ENCODE results near the gene ZCRB1.
"Not testable (repeated sequence)": the region's sequence is repeated elsewhere in the genome, so short reads cannot be mapped to it uniquely, and the experiment has no call there.

ZCRB1 gene, protein sequence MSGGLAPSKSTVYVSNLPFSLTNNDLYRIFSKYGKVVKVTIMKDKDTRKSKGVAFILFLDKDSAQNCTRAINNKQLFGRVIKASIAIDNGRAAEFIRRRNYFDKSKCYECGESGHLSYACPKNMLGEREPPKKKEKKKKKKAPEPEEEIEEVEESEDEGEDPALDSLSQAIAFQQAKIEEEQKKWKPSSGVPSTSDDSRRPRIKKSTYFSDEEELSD

DNA sequence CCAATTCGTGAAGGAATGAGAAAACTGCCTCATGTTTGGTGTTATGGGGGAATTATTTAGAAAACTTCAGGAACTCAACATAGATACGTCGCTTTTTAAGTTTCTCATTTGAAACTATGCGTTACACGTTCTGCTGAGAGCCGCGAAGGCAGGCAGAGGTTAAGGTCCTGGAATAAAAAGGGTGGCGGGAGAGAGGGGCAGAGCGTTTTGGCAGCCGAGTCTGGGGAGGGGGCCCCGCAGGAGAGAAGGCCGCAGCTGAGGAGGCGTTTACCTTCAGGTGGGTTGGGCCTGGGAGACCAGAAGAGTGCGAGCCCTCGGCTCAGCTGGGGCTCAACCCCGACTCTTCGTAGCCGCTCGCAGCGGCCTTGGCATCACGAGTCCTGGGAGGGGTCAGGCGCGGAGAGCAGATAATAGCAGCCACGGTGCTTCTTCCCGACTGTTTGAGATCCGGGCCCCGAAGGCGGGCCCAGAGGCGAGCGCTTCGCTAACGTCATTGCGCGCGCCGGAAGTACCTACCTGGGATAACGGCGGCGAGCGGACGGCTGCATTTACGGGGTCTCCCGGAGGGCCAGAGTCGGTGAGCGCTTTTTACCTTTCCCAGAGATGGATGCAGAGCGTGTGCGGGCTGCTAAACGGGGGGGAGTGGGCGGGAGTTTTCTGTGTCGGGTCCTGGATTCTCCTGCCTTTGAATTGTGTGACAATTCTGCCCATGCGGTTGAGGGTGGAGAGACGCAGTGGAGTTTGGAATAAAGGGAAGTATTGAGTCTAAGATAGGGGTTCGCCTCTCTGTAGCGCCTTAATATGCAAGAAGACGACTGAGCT, at the start of gene ZCRB1, which contains the start of gene PPHLN1:
ZCRB1 (minus strand) TSS at position 442 of the 822 bp plus-strand sequence. CDS start 1,992 bp downstream, outside the sequence.
PPHLN1 (plus strand) TSS at position 515 of the 822 bp plus-strand sequence. CDS start 9,736 bp downstream, outside the sequence.
- peak; percentile 95 for DNase-seq
- in situ Hi-C loops (cut with HindIII; ENCODE audit: low pct_ligation_motif_present, low pct_unique_long_range_greater_than_20kb, low sequenced_read_pairs), result no loop called here

DNA sequence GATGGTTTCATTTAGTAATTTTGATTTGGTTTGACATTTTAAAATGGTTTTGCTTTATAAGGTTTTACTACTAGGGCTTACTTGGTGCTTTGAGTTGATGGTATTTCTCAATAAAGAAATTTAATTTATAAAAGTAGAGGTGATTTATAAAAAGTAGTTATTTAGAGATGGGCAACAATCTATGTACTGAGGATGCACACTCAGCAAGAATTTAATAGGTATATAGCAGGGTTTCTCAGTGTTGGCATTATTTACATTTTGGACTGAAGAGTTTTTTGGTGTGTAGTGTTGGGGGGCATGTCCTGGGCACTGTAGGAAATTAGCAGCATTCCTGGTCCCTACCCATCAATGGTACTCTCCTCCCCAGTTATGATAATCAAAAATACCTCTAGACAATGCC, 47.8 kb upstream of the ZCRB1 start:
- DNase-seq, result no peak
- in situ Hi-C loops (cut with HindIII; ENCODE audit: low pct_ligation_motif_present, low pct_unique_long_range_greater_than_20kb, low sequenced_read_pairs), result no loop called here

DNA sequence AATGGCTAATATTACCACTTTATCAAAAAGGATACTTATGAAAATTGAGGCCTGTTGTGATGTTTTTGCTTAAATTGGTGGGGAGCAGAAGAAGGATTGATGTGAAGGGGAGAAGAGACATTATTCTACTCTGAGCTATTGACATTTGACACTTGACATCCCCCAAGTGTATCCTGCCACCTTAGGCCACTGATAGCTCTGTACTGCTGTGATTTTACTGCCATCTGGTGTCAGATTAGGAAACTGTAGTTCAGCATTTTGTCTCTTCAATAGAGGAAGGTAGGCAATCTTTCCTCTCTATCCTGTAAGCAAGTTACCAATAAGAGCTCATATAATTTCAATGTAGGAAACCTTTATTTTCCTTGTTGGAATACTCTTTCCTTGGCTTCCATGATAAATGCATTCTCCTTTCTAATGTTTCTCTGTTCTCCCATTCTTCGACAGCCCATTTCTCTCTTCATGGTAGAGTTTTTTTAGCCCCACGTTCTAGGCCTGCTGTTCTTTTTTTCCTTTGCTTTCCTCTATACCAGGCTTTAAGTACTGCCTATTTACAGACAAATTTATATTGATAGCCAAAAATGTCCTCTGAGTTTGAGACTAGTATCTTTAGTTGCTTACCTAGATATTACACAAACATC, 46.4 kb upstream of the ZCRB1 start:
- in situ Hi-C loops (cut with HindIII; ENCODE audit: low pct_ligation_motif_present, low pct_unique_long_range_greater_than_20kb, low sequenced_read_pairs), result no loop called here
- peak; percentile 75 for DNase-seq

DNA sequence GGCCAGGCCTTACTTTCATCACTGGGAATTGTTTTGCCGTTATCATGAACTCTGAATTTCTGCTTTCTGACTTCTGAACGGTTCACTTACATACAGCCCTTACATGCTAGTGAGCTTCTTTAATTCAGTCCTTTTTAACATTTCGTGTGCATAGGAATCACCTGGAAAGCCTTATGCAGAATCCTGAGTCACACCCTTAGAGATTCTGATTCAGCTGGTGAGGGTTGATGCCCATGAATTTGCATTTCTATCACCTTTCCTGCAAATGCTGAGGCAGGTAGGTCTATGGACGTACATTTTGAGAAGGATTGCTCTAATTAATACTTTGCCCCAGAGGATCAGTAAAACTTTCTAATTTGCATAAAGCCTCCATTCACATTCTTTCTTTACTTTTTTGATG, 44.1 kb upstream of the ZCRB1 start:
- no peak for DNase-seq
- in situ Hi-C loops (cut with HindIII; ENCODE audit: low pct_ligation_motif_present, low pct_unique_long_range_greater_than_20kb, low sequenced_read_pairs), result no loop called here

DNA sequence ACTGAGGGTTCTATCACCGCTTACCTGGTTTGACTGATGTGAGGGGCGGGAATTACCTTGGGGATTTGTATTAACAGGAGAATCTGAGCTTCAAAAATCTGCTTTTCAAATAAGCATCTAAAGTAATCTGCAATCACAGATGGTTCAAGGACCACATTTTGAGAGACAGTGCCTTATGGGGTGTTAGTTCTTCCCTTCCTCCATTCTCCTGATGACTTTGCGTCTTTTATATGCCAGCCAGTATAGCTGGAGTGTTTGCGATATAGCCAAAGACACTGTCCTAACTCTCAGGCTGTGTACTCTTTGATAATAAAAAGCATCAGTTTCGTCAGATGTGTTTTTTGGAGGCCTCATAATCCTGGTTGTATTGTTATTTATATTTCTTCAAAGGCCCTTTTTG, 39.6 kb upstream of the ZCRB1 start:
- in situ Hi-C loops (cut with HindIII; ENCODE audit: low pct_ligation_motif_present, low pct_unique_long_range_greater_than_20kb, low sequenced_read_pairs), result no loop called here
- DNase-seq, result no peak

DNA sequence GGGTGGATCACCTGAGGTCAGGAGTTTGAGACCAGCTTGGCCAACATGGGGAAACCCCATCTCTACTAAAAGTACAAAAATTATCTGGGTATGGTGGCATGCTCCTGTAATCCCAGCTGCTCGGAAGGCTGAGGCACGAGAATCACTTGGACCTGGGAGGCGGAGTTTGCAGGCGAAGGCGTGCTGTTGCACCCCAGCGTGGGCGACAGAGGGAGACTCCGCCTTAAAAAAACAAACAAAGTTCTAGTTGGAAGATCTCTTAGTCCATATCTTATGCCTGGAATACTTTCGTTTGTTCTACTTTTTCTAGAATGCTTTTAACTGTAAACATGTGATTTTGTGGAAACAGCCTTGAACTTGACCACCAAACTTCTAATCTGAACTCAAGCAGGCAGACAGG, 38.8 kb upstream of the ZCRB1 start:
- in situ Hi-C loops (cut with HindIII; ENCODE audit: low pct_ligation_motif_present, low pct_unique_long_range_greater_than_20kb, low sequenced_read_pairs), result no loop called here
- no peak for DNase-seq

DNA sequence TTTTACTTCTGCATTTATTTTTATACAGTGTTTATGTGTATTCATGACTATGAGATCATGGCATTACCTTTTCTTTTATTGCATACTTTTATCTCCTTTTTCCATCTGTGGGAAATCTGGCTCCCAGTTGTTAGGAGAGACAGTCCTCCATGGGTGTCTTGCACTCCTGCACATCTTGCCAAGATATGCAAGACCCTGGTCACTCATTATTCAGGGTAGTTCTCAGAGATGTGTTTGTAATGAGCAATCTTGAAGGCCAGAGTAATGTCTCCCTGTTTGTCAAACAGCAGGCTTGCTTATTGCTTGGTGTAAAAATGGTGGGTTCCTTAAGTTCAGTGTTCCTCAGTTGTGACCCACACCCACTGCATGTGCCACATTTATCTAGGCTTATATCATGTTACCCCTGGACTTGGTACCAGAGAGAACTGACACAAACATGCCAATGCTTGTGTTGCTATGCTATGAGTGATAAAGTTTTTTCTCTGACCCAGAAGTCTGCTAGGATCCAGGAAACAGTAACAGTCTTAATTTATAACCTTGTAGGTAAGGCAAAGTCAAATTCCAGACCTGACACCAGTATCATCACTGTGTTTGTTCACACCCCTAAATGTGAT, 36.9 kb upstream of the ZCRB1 start:
- DNase-seq, result no peak
- in situ Hi-C loops (cut with HindIII; ENCODE audit: low pct_ligation_motif_present, low pct_unique_long_range_greater_than_20kb, low sequenced_read_pairs), result no loop called here

DNA sequence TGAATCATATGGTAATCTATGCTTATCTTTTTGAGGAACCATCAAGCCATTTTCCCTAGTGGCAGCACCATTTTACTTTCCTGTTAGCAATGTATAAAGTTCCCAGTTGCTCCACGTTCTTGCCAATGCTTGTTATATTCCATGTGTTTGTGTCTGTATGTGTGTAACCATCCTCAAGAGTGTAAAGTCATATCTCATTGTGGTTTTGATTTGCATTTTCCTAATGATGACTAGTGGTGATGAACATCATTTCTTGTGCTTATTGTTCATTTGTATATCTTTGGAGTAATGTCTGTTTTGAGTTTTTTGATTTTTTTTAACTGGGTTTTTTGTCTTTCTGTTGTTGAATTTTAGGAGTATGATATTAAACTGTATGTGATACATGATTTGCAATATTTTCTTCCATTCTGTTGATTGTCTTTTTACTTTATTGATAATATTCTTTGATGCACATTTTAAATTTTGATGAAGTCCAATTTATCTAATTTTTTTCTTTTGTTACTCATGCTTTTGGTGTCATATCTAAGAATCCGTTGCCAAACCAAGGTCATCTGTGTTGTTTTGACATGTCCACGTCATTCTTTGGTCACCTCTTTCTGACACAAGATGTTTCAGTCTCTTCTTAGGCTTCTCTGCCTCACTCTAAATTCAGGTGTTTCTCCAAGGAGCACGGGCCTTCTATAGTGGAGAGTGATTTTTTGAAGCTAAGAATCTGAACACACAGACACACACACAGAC, 36.2 kb upstream of the ZCRB1 start:
- DNase-seq, result no peak
- in situ Hi-C loops (cut with HindIII; ENCODE audit: low pct_ligation_motif_present, low pct_unique_long_range_greater_than_20kb, low sequenced_read_pairs), result no loop called here

DNA sequence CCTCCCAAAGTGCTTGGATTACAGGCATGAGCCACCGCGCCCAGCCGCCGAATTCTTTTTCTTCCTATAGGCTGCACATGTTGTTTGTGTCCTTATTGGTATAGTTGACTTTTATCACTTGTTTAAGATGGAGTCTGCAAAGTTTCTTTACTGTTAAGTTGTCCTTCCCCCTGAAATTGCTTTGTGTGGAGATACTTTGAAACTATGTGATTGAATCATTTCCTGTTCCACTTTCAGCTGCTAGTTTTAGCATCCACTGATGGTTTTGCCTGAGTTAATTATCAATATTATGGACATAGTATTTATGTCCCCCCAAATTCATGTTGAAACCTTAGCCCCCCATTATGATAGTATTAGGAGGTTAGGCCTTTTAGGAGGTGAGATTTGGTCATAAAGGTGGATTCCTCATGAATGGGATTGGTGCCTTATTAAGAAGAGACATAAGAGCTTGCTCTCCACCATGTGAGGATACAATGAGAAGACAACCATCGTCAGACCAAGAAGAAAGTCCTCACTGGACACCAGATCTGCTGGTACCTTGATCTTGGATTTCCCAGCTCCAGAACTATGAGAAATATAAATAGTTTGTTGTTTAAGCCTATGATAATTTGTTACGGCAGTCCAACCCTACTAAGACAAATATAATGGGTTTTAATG, 35.0 kb upstream of the ZCRB1 start:
- no peak for DNase-seq
- in situ Hi-C loops (cut with HindIII; ENCODE audit: low pct_ligation_motif_present, low pct_unique_long_range_greater_than_20kb, low sequenced_read_pairs), result no loop called here

DNA sequence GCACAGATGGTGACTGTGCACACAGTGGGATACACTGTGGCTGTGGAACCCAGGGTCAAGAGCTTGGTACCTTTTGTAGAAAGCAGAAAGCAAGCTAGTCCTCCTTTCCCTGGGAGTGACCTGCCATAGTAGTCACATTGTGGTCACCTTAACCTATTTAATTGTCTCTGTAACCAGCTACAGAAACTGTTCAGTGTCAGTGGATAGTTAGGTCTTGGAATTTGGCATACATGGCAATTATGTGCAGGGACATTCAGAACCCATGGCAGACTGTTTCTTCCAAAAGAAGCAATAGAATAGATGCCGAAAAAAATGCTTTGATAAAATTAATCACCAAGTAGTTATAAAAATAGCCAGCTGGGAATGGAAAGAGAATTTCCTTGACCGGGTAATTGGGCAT, 30.4 kb upstream of the ZCRB1 start:
- in situ Hi-C loops (cut with HindIII; ENCODE audit: low pct_ligation_motif_present, low pct_unique_long_range_greater_than_20kb, low sequenced_read_pairs), result no loop called here
- DNase-seq, result no peak

DNA sequence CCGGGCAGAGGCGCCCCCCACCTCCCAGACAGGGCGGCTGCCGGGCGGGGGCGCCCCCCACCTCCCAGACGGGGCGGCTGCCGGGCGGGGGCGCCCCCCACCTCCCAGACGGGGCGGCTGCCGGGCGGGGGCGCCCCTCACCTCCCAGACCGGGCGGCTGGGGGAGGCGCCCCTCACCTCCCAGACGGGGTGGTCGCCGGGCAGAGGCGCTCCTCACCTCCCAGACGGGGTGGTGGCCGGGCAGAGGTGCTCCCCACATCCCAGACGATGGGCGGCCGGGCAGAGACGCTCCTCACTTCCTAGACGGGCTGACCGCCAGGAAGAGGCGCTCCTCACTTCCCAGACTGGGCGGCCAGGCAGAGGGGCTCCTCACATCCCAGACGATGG, 24.1 kb upstream of the ZCRB1 start:
- in situ Hi-C loops (cut with HindIII; ENCODE audit: low pct_ligation_motif_present, low pct_unique_long_range_greater_than_20kb, low sequenced_read_pairs), result not testable (repeated sequence)

DNA sequence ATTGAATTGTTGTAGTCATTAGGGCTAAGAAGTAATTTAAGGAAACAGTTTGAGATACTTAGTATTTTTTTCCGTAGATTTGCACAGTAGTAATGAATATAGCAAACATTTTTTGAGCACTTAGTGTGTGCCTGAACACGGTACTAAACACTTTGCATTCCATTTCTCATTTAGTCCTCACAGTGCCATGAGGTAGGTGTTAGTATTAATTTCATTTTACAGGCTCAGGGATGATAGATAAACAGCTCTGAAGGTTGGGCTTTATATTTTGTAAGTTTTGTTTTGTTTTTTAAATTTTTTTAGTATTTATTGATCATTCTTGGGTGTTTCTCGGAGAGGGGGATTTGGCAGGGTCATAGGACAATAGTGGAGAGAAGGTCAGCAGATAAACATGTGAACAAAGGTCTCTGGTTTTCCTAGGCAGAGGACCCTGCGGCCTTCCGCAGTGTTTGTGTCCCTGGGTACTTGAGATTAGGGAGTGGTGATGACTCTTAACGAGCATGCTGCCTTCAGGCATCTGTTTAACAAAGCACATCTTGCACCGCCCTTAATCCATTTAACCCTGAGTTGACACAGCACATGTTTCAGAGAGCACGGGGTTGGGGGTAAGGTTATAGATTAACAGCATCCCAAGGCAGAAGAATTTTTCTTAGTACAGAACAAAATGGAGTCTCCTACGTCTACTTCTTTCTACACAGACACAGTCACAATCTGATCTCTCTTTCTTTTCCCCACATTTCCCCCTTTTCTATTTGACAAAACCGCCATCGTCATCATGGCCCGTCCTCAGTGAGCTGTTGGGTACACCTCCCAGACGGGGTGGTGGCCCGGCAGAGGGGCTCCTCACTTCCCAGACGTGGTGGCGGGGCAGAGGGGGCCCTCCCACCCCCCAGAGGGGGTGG, 23.5 kb upstream of the ZCRB1 start:
- in situ Hi-C loops (cut with HindIII; ENCODE audit: low pct_ligation_motif_present, low pct_unique_long_range_greater_than_20kb, low sequenced_read_pairs); DNase-seq: not testable (repeated sequence)

More for the DNA sequence above, 24.1 kb upstream of the ZCRB1 start:
- not testable (repeated sequence) for DNase-seq

DNA sequence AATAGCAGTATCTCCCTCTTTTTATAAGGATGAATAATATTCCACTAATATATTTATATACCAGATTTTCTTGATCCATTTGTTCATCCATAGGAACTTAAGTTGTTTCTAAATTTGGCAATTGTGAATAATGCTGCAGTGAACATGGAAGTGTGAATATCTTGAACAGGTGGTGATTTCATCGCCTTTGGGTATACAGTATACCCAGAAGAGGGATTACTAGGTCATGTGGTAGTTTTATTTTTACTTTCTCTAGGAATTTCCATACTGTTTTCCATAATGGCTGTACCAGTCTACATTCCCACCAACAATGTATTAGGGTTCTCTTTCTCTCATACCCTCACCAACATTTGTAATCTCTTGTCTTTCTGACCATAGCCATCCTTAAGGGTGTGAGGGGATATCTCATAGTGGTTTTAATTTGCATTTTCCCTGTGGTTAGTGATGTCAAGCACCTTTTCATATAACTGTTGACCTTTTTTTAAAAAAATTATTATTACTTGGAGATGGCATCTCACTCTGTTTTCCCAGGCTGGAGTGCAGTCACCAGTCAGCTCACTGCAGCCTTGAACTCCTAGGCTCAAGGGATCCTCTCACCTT, 20.6 kb upstream of the ZCRB1 start:
- in situ Hi-C loops (cut with HindIII; ENCODE audit: low pct_ligation_motif_present, low pct_unique_long_range_greater_than_20kb, low sequenced_read_pairs), result no loop called here

DNA sequence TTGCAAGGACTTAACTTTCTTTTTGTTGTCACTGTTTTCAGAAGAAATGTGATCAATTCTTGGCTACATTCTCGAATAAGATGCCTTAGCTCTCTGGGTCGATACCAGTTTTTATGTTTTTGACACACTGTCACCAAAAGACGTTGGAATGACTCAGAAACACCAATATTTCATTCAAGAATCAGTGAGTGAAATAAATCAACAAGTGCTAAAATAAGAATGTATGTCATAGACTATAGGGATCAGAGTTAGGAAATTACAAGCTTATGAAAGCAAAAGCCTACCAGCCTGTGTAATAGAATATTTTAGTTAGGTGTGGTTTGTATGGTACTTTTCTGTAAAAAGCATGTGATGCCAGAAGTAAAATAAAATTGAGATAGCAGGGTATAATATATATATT, 17.8 kb upstream of the ZCRB1 start:
- DNase-seq, result no peak
- in situ Hi-C loops (cut with HindIII; ENCODE audit: low pct_ligation_motif_present, low pct_unique_long_range_greater_than_20kb, low sequenced_read_pairs), result no loop called here

More for the DNA sequence above, 20.6 kb upstream of the ZCRB1 start:
- DNase-seq, result no peak

DNA sequence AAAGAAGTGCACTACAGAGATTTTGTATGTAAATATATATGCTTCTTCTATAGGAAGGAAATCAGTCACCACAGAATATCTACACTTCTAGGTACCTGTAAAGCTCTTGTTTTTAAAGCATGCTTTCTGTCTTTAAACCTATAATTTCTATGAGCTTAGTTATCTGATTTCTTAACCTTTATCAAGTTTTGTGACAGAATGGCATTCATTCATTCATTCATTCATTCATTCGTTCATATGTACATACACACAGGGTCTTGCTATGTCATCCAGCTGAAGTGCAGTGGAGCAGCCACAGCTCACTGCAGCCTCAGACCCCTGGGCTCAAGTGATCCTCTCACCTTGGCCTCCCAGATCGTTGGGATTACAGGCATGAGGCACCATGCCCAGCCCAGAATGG, 16.1 kb upstream of the ZCRB1 start:
- DNase-seq, result no peak
- in situ Hi-C loops (cut with HindIII; ENCODE audit: low pct_ligation_motif_present, low pct_unique_long_range_greater_than_20kb, low sequenced_read_pairs), result no loop called here

DNA sequence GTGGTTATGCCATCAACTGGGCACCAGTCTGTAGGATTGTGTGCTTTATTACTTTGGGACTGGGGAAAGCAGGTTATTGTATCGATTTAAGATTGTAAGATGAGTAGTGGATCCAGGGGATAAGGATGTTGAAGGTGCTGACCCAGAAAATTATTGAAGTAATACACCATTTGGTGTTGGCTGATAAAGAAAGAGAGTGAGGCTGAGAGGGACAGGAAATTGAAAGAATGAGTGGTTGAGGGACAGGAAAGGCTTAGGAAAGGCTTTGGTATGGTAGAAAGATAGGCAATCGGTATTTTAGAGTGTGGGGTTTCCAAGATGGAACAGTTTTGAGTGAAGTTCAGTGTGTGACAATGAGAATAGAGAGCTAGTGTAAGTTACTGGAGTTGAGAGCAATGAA, 12.4 kb upstream of the ZCRB1 start:
- DNase-seq, result no peak
- in situ Hi-C loops (cut with HindIII; ENCODE audit: low pct_ligation_motif_present, low pct_unique_long_range_greater_than_20kb, low sequenced_read_pairs), result loop anchor here (10.0 kb wide), 1 partner anchor 213 kb away; no protein-coding TSS in a partner anchor

DNA sequence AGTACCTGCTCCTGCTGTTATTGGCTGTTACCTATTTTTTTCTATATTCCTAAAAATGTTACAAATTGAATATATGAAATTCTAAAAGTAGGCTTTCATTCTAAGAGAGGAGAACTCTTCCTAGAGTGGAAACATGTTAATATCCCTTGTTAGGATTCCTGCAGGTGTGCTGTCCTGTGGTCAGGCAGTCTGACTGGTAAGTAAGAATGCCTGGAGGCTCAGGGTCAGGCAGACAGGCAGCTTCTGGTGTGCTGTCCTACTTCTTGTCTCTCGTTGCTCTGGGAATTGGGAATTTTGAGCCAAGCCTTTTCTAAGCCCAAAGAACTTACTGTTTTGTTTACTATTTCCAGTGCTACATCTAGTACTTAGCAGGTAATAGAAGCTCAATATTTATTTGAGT, 10.4 kb upstream of the ZCRB1 start:
- DNase-seq, result no peak
- in situ Hi-C loops (cut with HindIII; ENCODE audit: low pct_ligation_motif_present, low pct_unique_long_range_greater_than_20kb, low sequenced_read_pairs), result loop anchor here (10.0 kb wide), 1 partner anchor 211 kb away; no protein-coding TSS in a partner anchor

Data from ACHN (cell line).